Left kidney (tissue), 2 donors: ENCODE measurements around the gene NAXE. TPM values are rescaled to one million over a fixed set of nuclear protein-coding genes. Genes with fewer than 3 reads are reported as not detected.
"Not testable (repeated sequence)": the region's sequence is repeated elsewhere in the genome, so short reads cannot be mapped to it uniquely, and the experiment has no call there.

Experiments used
- DNase-seq: peaks from one replicate; pipeline ENCODE4 v3.0.0-alpha.2; 2013
- polyA plus RNA-seq: library from polyadenylated mRNA; unstranded; fragments of 120-200 nt; gene quantifications from one replicate; pipeline ENCODE4 v1.2.1, GENCODE V29; 2013; ENCODE audit not compliant: insufficient read length

NAXE gene
- polyA plus RNA-seq, 1 donor, result 62.1 TPM

DNA sequence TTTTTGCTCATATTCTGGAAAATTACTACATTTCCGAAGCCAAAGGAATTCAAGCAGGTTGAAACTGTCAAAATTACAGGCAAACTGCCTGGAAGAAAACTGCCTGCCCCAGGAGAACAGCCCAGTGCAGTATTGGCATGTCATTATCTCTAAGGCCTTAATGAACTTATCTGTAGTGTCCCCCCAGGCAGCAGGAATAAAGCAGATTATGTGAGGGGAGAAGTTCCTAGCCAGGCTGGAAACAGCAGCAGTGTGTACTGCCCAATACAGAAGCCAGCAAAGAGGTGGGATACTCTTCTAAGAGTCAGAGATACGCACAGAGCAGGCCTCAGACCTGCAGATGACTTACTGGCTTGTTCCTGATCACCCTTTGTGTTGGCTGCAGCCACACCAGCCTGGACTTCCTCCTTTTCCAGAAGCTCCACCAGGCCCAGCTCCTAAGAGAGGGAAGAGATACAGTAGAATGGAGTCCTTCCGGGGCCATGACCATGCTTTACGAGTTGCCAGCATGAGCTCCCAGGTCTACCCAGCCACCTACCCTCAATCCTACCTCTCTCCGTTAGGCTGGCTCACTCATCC, 30.9 kb upstream of the NAXE start:
- DNase-seq, result no peak

DNA sequence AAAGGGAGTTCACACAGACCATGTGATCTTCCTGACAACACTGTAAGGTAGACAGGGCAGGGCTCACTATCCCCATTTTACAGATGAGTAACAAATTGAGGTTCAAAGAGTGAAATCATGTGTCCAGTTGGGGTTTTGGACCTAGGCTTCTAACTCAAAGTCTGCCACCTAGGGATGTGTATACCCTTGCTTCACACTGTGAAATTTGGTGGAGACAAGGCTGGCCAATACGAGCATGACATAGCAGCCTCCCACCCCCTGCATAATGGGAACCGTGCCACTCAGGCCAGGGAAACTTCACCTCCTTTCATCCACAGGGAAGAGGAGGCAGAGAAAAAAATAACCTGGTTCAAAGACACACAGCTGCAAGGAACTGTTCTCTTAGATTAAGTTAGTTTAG, 26.1 kb upstream of the NAXE start:
- no peak for DNase-seq

DNA sequence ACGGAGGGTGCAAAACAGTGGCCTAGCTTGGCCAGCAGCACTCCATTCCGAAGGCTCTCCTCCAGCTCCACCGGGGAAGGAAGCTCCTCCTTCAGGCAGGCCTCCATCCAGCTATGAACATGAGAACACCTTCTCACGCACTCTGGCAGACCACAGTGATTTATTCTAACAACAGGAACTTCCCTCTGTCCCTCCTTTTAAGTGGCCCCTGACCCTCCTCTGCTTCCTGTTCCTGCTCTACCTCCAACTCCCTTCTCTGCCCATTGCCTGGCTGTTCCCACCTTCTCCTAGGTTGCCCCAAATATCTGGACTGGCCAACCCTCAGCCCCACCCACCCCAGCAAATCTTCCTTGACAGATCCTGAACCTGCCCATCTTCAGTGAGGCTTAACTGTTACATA, 25.1 kb upstream of the NAXE start:
- DNase-seq, result no peak

DNA sequence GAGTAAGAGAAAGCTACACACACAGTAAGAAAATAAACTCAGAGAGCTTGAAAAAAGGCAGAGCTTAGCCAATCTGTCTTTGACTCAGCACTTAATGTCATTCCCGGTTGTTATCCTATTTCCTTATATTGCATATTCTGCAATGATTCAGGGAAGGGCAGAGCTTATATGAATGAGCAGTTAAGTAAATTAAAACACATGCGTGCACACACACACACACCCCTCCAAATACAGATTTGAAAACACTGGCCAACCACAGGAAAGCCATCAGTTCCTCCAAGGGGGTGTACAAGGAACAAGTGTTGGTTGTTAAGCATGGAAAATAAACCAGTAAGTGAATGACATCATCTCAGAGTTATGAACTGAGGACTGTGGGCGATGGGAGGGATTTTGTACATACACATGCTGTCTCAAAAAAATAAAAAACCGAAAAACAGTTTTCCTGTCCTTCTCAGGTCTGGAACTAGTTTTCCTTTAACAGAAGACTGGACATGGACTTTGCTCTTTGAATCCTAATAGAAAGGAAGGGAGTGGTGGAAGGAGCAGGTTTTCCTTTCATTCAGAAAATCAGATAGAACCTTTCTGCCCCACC, 20.2 kb upstream of the NAXE start:
- no peak for DNase-seq

DNA sequence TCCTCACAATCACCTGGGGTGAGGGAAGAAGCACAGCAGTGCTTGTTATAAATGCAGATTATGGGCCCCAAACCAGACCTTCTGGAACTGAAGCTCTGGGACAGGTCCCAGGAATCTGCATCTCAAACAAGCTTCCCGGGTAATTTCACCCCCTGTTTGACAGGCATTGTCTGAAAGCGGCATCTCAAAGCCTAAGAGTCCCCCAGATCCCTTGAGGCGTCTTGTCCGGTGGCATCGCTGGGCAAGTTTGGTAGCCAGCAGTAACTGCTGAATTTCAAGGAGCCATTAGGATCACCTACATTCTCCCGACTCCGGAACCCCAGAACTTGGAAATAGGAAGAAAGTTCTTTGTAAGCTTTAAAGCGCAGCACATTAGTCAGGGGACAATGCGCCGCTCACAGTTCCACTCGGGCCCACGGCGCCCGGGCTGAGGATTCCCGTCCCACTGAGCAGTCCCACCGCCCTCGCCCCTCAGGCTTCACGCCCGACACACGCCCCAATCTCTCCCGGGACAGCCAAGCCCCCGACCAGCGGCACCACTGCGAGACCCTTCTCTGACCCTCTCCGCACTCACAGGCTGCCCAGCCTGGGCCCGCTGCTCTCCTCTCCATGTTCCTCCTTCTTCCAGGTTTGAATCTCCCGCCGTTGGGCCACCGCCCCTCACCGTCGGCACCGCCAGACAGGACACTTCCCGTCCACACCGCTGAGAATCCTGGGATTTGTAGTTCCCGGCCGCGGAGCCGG, 19.5 kb upstream of the NAXE start, which contains the start of gene IQGAP3:
IQGAP3 (minus strand) TSS at position 647 of the 744 bp plus-strand sequence; CDS start at position 611, 36 bp downstream.
- peak; percentile 86 for DNase-seq

DNA sequence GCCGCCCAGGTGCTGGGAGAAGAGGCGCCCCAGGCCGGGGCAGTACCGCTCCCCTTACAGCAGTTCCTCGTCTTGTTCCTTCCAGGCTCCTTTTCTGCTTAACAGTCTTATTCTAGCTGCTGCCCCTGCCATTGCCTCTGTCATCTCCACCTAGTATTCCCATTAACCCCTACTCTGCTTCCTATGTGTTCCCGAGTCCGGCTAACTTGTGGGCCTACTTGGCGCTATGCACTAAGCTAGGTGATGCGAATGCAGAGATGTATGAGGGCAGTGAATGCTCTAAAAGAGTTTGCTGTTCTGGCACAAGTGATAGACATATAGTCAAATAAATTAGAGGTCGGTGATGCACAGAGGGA, 18.9 kb upstream of the NAXE start:
- DNase-seq, result no peak

DNA sequence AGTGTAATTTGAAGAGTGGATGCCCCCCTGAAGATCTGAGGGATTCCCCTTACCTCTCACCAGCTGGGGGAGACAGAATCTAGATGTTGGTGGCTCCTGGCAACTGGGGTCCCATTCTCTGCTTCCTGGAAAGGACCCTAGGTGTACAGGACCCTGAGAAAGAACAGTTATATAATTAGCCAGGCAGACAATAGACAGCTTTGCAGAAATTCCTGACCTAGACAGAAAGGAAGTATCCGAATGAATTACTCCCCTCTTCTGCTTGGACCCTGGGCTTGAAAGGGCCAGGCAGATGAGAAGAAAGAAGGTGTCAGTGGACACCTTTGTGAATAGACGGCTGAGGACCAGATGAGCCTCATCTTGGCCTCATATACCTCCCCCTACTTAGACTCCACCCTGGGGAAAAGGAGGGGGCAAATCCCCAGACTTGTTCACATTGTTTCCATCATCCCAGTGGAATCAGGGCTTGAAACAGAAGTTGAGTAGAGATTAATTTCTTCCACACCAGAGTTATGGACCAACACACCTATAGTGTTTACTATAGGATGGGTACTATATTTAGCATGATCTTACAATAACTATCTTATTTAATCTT, 17.4 kb upstream of the NAXE start:
- DNase-seq, result no peak

DNA sequence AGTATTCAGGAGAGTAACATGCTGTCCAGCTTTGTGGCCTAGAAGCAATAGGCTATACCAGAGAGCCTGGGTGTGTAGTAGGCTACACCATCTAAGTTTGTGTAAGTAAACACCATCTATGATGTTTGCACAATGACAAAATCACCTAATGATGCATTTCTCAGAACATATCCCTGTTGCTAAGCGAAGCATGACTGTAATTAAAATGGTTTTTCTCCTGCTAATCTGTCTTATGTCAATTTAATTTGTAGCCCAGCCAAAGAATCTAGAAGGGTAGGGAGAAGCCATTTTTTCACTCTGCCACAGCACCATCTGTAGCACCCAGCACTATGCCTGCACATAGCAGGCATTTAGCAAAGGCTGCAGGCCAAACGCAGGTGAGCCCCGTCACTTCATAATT, 14.0 kb upstream of the NAXE start:
- DNase-seq, result no peak

- DNase-seq, result peak; percentile 58
Observed at GRCh38 chr1:156578055-156578454, 13.5 kb upstream of the NAXE start.

- DNase-seq, result no peak
Observed at GRCh38 chr1:156579472-156579871, 12.1 kb upstream of the NAXE start, which contains the start of gene TTC24. Gene TTC24 (plus strand): TSS chr1:156579723. CDS start chr1:156581365, 1,642 bp downstream.

DNA sequence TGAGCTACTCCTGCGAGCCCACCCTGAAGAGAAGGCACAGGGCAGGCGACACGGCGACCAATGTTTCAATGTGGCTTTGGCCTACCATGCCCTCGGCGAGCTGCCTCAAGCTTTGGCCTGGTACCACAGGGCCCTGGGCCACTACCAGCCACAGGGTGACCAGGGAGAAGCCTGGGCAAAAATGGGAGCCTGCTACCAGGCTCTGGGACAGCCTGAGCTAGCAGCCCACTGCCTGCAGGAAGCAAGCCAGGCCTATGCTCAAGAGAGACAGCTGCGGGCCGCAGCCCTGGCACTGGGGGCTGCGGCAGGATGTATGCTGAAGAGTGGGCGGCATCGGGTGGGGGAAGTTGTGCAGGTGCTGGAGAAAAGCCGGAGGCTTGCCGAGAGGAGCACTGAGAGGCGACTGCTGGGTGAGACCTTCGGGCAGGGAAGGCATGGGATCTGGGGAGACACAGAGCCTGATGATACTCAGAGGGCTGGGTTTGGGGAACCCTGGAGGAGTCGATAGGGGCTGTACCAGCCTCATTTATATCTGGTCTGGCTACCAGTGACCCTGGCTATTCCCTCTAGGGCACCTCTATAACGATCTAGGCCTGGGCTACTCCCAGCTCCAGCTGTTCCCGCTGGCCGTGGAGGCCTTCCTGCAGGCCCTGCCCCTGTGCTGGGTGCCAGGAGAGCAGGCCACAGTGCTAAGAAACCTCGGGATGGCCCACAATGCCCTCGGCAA, 9.8 kb upstream of the NAXE start:
- DNase-seq, result no peak

DNA sequence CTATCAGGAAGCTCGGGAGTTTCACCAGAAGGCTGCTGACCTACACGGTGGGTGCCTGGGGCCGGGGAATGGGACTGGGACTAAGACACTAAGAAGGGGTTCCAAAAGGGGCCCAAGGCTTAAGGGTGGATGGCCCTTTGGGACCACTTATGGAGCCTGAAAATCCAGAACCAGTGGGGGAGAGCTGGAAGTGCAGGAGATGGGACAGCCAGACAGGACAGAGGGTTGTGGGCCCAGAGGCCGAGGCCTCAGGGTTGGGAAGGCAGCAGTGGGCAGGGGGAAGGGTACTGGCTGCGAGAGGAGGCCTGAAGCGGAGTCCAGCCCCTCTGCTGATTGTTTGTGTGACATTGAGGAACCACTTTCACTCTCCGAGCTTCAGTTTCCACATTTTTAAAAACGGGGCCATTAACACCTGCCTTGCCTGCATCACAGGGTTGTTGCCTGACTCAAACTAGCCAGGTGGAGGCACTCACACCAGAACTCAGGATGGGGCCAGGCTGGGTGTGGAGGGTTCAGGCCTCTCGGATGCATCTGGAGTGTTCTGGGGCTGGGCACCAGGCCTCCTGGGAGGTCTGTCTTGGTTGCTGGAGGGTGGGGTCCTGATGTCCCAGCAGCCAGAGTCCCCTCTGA, 9.1 kb upstream of the NAXE start:
- DNase-seq, result no peak

DNA sequence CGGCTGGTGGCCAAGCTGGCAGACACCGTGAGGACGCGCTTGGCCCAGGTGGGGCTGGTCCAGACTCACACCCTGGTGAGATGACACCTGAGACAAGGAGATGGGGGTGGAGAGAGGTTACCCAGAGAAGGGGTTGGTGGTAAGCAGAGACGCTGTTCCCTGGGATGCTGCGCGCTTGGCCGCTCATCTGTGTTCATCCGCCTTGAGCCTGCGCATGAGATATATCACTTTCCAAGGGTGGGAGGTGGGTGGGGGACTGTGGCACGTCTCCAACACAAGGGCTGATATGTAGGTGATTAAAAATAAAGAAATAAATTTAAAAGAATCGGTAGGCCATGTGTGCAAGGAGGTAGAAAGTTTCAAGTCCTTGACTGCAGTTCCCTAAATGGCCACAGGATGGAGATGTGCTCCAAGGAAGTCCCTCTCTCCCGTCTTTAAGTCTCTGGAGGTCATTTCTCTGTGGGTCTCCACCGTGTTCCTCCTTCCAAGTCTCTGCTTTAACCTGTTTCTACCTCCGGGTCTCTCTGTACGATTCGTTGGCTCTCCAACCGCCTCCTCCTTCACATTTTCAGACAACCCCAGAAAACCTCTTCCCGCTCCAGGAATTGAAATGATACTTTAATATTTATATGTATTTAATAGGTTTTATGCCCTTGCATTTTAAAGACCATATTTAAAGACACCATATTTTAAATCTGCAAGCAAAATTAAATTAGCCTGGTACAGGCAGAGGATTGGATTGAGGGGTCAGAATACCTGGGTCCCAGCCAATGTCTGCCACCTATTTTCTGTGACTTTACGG, 7.6 kb upstream of the NAXE start:
- peak; percentile 86 for DNase-seq

GRCh38 chr1:156584813-156585212, 6.8 kb upstream of the NAXE start:
- DNase-seq, result no peak

DNA sequence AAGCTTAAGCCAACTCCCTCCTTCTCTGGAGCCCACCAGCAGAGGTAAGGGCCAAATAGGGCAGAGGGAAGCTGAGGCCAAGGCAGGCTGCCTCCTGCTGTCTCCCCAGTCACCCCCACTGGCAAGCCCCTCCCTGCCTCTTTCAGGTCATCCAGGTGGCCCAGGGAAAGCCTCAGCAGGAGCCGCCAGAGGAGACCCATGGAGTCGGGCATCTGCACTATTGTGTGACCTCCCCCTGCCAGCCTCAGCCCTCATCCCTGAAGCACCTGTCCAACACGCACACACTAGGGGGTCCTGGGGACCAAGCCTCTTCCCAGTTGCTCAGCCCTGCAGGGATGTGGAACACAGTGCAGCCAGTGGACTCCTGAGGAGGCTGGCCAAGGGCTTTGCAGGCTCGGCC, 5.3 kb upstream of the NAXE start:
- DNase-seq, result no peak

DNA sequence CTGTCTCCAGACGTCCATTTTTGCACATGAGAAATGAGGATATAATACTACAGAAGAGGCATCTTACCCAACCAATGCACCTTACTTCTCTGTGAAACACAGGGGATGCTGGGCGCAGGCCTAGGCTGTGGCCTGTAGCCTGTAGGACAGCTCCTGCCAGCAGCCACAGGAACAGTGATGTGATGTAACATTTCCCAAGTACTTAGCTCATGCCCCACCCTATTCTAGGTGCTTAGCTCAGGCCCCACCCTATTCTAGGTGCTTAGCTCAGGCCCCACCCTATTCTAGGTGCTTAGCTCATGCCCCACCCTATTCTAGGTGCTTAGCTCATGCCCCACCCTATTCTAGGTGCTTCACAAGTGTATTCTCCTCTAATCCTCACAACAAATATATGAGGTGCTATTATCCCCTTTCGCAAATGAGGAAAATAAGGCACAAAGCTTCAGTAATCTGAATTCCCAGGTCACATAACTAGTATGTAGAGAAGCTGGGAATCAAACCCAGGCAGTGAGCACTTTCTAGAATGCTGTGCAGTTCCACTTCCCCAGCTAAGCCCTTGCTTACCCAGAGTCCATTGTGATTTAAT, 4.6 kb upstream of the NAXE start:
- no peak for DNase-seq

- not testable (repeated sequence) for DNase-seq
Observed at GRCh38 chr1:156587927-156588326, 3.6 kb upstream of the NAXE start.

GRCh38 chr1:156589546-156589945, 2.0 kb upstream of the NAXE start:
- no peak for DNase-seq

GRCh38 chr1:156590326-156591180, 1.0 kb upstream of the NAXE start:
- no peak for DNase-seq

- no peak for DNase-seq
Observed at GRCh38 chr1:156591181-156591431, 470 bp upstream of the NAXE start.
